GM12874 (cell line): ENCODE measurements around the gene IL19.

Source experiments
- TF ChIP-seq, protein P1 (sequence below): IDR thresholded peaks from 2 replicates; pipeline ENCODE4 v1.5.1; 2011; ENCODE audit warnings: low read depth, mild to moderate bottlenecking, control low read depth, low read length, moderate library complexity; ENCODE audit not compliant: insufficient read depth

IL19 gene

DNA sequence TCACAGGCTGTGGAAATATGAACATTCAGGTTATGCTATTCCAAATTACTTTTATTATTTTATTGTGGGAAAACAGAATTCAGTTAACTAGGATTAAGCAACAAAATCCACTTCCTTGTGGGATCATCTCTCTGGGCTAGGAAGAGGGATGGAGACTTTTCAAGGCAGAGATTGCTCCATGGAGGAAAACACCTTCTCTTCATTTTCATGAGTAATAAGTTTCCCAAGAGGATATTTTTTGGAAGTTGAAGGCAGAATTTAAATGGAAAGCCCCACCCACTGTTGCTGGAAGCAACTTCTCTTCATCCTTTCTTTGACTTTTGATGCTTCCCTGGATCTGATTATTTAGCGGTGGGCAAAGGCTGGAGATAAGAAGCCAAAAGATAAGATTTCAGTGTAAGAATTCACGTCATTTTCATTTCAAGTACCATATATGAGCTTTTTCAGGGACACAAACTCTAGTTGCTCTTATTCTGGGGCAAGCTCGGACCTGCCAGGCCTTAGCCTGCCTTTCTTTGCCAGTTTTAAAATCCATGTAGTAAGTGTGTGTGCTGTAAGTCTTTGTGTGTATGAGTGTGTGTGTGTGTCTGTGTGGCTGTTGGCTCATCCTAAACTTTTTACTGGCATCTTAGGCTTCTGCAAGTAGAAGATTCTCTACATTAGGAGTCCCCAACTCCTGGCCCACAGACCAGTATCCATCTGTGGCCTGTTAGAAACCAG, 114.9 kb downstream of the IL19 start:
- TF ChIP-seq, protein P1, sequence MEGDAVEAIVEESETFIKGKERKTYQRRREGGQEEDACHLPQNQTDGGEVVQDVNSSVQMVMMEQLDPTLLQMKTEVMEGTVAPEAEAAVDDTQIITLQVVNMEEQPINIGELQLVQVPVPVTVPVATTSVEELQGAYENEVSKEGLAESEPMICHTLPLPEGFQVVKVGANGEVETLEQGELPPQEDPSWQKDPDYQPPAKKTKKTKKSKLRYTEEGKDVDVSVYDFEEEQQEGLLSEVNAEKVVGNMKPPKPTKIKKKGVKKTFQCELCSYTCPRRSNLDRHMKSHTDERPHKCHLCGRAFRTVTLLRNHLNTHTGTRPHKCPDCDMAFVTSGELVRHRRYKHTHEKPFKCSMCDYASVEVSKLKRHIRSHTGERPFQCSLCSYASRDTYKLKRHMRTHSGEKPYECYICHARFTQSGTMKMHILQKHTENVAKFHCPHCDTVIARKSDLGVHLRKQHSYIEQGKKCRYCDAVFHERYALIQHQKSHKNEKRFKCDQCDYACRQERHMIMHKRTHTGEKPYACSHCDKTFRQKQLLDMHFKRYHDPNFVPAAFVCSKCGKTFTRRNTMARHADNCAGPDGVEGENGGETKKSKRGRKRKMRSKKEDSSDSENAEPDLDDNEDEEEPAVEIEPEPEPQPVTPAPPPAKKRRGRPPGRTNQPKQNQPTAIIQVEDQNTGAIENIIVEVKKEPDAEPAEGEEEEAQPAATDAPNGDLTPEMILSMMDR, result no peak

DNA sequence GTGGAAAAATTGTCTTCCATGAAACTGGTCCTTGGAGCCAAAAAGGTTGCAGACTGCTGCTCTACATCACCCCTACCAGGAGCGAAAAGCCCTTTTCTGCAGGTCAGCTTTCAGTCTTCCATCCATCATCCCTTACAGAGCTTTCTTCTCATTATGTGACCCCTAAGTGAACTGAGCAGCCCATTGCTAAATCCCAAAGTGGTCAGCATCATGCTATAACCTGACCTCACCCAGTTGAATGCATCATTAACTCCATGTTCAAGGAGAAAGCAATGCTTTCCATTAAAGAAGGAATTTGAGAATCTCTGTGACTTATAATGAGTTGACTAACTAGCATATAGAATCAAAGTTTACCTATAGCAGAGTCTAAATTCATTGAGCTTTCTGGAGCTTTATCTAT, 116.3 kb downstream of the IL19 start:
- TF ChIP-seq, protein P1, result no peak

DNA sequence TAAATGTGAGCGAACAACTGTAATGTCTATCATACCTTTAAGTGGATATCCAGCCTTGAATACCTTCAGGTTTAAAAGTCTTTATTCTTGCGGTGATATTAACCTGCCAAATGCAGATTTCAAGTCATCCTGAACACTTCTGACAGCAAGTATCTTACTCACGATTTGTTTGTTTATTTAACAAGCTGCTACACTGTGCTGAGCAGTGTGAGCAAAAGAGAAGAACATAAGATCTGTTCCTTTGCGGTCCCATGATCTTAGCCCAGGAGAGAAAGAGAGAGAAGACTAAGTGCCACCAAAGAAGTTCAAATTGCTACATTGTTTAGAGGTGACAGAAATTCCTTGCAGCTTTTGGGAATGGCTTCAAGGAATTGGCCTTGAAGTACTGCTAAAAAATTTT, 117.1 kb downstream of the IL19 start:
- TF ChIP-seq, protein P1, result no peak

DNA sequence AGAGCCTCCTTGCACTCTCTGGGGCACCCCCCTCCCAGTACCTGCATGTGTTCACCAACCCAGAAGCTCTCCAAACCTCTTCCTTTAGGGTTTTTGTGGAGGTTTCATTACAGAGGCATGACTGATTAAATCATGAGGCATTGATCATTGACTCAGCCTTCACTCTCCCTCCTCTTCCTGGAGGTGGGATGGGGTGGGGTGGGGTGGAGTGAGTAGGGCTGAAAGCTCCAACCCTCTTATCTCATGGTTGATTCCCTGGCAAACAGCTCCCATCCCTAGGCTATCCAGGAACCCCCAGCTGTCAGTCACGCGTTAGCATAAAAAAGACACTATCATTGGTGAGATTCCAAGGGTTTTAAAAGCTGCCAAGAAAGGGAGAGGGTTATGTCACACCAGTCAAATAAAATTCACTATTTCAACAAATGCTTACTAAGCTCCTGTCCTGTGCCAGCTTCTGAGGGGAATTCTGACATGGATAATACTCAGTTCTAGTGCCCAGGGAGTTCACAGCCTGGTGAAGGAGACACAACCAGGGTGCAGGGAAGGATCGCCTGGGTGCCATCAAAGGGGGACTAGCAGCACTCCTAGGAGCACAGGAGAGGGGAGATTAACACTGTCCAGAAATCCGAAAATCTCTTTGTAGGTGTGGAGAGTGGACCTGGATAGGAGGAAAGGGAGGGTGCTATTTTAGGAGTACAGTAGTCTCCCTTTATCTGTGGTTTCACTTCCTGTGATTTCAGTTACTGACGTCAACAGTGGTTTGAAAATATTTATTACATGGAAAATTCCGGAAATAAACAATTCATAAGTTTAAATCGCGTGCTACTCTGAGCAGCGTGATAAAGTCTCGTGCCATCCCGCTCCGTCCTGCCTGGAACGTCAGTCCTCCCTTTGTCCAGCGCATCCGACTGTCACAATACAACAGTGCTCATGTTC, 119.8 kb downstream of the IL19 start:
- TF ChIP-seq, protein P1, result no peak

DNA sequence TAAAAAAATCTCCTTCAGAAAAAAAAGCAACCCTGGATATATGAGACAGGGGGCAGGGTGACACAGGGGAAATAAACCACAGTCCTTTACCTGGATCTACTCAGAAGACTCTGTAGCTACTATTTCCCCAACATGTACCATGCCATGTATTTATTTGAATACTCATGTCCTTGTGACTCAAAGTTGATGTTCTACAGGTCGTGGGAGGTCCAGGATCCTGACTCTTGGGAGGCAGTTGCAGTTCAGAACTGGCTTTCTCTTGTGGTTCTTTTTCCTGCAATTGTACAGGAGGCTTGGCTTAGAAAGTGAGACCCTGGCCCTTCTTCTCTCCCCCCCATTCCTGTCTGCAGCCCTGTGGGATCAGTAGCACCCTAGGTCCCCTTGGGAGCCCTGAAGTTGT, 120.8 kb downstream of the IL19 start:
- TF ChIP-seq, protein P1, result no peak
